PC-3 (cell line): ENCODE data around the gene POLR1E. TPM values are rescaled to one million over a fixed set of nuclear protein-coding genes. Genes with fewer than 3 reads are reported as not detected.
"Not testable (repeated sequence)": the region's sequence is repeated elsewhere in the genome, so short reads cannot be mapped to it uniquely, and the experiment has no call there.

ENCODE experiments used
- ATAC-seq: fragments of 200-7000 bp; cut with Tn5 transposase; 2 replicates; pipeline ENCODE4 v1.9.1; 2020; ENCODE audit warnings: mild to moderate bottlenecking, moderate library complexity
- BruUV-seq: library from RNA; stranded (reverse); fragments of 400-500 nt; replicated peaks from 2 replicates; lab custom pipeline; 2021; lab: Mats Ljungman, UMichigan
- CTCF ChIA-PET: fragments of 300-600 bp; sonication (Branson Sonifier 250); formaldehyde crosslinking; loops from one replicate; lab custom pipeline; 2022; ENCODE audit warnings: antibody characterized with exemption; lab: Charles Lee
- POLR2A ChIA-PET: fragments of 300-600 bp; sonication (Branson Sonifier 250); formaldehyde crosslinking; loops from one replicate; lab custom pipeline; 2022; ENCODE audit warnings: antibody characterized with exemption; ENCODE audit not compliant: unreplicated experiment; lab: Charles Lee
- DNase-seq: peaks from one replicate; pipeline ENCODE4 v3.0.0-alpha.2; 2015
- H2AFZ ChIP-seq: fragments of 300-600 bp; sonication (generic); 2 replicates; pipeline ENCODE4 v1.6.0; 2016; ENCODE audit warnings: antibody characterized with exemption, low read length
- H3F3A ChIP-seq: fragments of 300-600 bp; sonication (generic); one replicate; pipeline ENCODE4 v1.6.0; 2017; ENCODE audit warnings: antibody characterized with exemption, low read length, control low read depth, mild to moderate bottlenecking; ENCODE audit not compliant: unreplicated experiment
- H3K27ac ChIP-seq: fragments of 300-600 bp; sonication (generic); 2 replicates; pipeline ENCODE4 v1.5.1; 2016; ENCODE audit warnings: mild to moderate bottlenecking, low read length
- H3K27me3 ChIP-seq: fragments of 300-600 bp; sonication (generic); 2 replicates; pipeline ENCODE4 v1.6.1; 2016; ENCODE audit warnings: low read length, mixed read lengths
- H3K36me3 ChIP-seq: fragments of 300-600 bp; sonication (generic); 2 replicates; pipeline ENCODE4 v1.6.1; 2016; ENCODE audit warnings: low read depth, mixed run types, low read length, mixed read lengths
- H3K4me1 ChIP-seq: fragments of 300-600 bp; sonication (generic); 2 replicates; pipeline ENCODE4 v1.5.1; 2016; ENCODE audit warnings: low read length; ENCODE audit not compliant: insufficient read depth
- H3K4me2 ChIP-seq: fragments of 300-600 bp; sonication (generic); 2 replicates; pipeline ENCODE4 v1.6.0; 2016; ENCODE audit warnings: low read length
- H3K4me3 ChIP-seq: fragments of 300-600 bp; sonication (generic); 2 replicates; pipeline ENCODE4 v1.5.1; 2016; ENCODE audit warnings: mild to moderate bottlenecking, low read length, mixed read lengths
- H3K79me2 ChIP-seq: fragments of 300-600 bp; sonication (generic); 2 replicates; pipeline ENCODE4 v1.6.1; 2017; ENCODE audit warnings: low read length, mixed read lengths
- H3K9ac ChIP-seq: fragments of 300-600 bp; sonication (generic); 2 replicates; pipeline ENCODE4 v1.6.0; 2016; ENCODE audit warnings: mild to moderate bottlenecking, low read length
- H3K9me2 ChIP-seq: fragments of 300-600 bp; sonication (generic); replicated peaks from 2 replicates; pipeline ENCODE4 v1.6.1; 2016; ENCODE audit warnings: mixed run types, low read length, mixed read lengths
- H3K9me3 ChIP-seq: fragments of 300-600 bp; sonication (generic); 2 replicates; pipeline ENCODE4 v1.6.1; 2016; ENCODE audit warnings: low read length, mixed read lengths
- H4K20me1 ChIP-seq: fragments of 300-600 bp; sonication (generic); 2 replicates; pipeline ENCODE4 v1.6.1; 2016; ENCODE audit warnings: low read length, mixed read lengths
- CTCF ChIP-seq: fragments of 300-600 bp; sonication (generic); conservative IDR thresholded peaks from 2 replicates; pipeline ENCODE4 v1.5.1; 2017; ENCODE audit warnings: antibody characterized with exemption, low read depth, mild to moderate bottlenecking, low read length
- EZH2 ChIP-seq: fragments of 300-600 bp; sonication (generic); IDR thresholded peaks from one replicate; pipeline ENCODE4 v1.6.1; 2017; ENCODE audit warnings: antibody characterized with exemption, mild to moderate bottlenecking, low read length; ENCODE audit not compliant: unreplicated experiment
- EZH2phosphoT487 ChIP-seq: fragments of 300-600 bp; sonication (generic); IDR thresholded peaks from 2 replicates; pipeline ENCODE4 v1.6.1; 2018; ENCODE audit warnings: mild to moderate bottlenecking, antibody characterized with exemption, low read length, borderline replicate concordance
- intact Hi-C: fragments of 100-400 bp; cut with micrococcal nuclease; formaldehyde crosslinking; loops from 2 replicates; pipeline ENCODE4 v1.9.0; 2023
- total RNA-seq: library from RNA; depleted of rRNA; stranded (reverse); fragments of >200 nt; gene quantifications from 2 replicates; pipeline ENCODE4 v1.2.3, GENCODE V29; 2014

The POLR1E gene
- total RNA-seq, 1 experiment from 2014 or later: 37.2 TPM

- Histone ChIP-seq H3K4me2 (peak overlapping the region; percentile 91), H3K9me3 (no peaks in the 10 kb centered on the region), H3K4me3 (peak overlapping the region; percentile 78), H4K20me1 (peaks cover 10% of the 10 kb centered on the region; the same call in 1 of the 2 replicates), H3K27me3 (no peaks in the 10 kb centered on the region), H2AFZ (peak overlapping the region; percentile 90), H3K4me1 (peaks cover 14% of the 10 kb centered on the region), H3F3A (no peaks in the 10 kb centered on the region), H3K9ac (peak overlapping the region; percentile 88), H3K9me2 (no peaks in the 10 kb centered on the region), H3K27ac (peak overlapping the region; percentile 74), H3K36me3 (no peaks in the 10 kb centered on the region), H3K79me2 (peaks cover 38% of the 10 kb centered on the region)
- POLR2A ChIA-PET: no interaction called here
- TF ChIP-seq CTCF (no peak), EZH2 (no peak), EZH2phosphoT487 (no peak)
- TSS peak; percentile 99 for BruUV-seq
- DNase-seq (no peak), ATAC-seq (peak; percentile 22)
- CTCF ChIA-PET: no interaction called here
- intact Hi-C loops: no loop called here
Measured at GRCh38 chr9:37466037-37466709, 19.6 kb upstream of the POLR1E start.

- H3K27ac ChIP-seq, H3K4me2 ChIP-seq, CTCF ChIA-PET, H3K9me3 ChIP-seq, H3K9ac ChIP-seq, H3K4me3 ChIP-seq, intact Hi-C loops, ATAC-seq, BruUV-seq, H2AFZ ChIP-seq, H3F3A ChIP-seq, H3K27me3 ChIP-seq, DNase-seq, H3K36me3 ChIP-seq, POLR2A ChIA-PET, H3K9me2 ChIP-seq: not testable (repeated sequence)
- peaks cover 20% of the 10 kb centered on the region for H3K4me1 ChIP-seq
- peaks cover 10% of the 10 kb centered on the region; the same call in 1 of the 2 replicates for H4K20me1 ChIP-seq
- H3K79me2 ChIP-seq: peaks cover 24% of the 10 kb centered on the region
Measured at GRCh38 chr9:37467530-37467929, 18.2 kb upstream of the POLR1E start.

GRCh38 chr9:37468620-37469019, 17.1 kb upstream of the POLR1E start:
- BruUV-seq: no TSS peak
- CTCF ChIA-PET: no interaction called here
- DNase-seq: no peak

More at GRCh38 chr9:37468620-37469019, 17.1 kb upstream of the POLR1E start:
- Histone ChIP-seq H3K9me2 (no peaks in the 10 kb centered on the region), H3K4me3 (no peak overlapping the region), H3F3A (no peaks in the 10 kb centered on the region), H3K27me3 (no peaks in the 10 kb centered on the region), H3K4me1 (peaks cover 14% of the 10 kb centered on the region), H4K20me1 (peaks cover 8% of the 10 kb centered on the region; the same call in 1 of the 2 replicates), H3K27ac (no peak overlapping the region), H3K36me3 (no peaks in the 10 kb centered on the region), H3K79me2 (peaks cover 13% of the 10 kb centered on the region), H3K9ac (no peak overlapping the region), H2AFZ (no peak overlapping the region), H3K9me3 (no peaks in the 10 kb centered on the region), H3K4me2 (no peak overlapping the region)
- POLR2A ChIA-PET: no interaction called here
- no peak for ATAC-seq
- TF ChIP-seq CTCF: no peak
- TF ChIP-seq EZH2phosphoT487: no peak
- TF ChIP-seq EZH2: no peak
- intact Hi-C loops: no loop called here
